Activated effector memory CD4-positive, alpha-beta T cell treated with Interleukin-2 at 50 U/mL for 16 hours (primary cell): ENCODE results near the gene HOXB7.

ENCODE experiments used
- DNase-seq: peaks from one replicate; pipeline ENCODE4 v3.0.0-alpha.2; 2020

Gene HOXB7

DNA sequence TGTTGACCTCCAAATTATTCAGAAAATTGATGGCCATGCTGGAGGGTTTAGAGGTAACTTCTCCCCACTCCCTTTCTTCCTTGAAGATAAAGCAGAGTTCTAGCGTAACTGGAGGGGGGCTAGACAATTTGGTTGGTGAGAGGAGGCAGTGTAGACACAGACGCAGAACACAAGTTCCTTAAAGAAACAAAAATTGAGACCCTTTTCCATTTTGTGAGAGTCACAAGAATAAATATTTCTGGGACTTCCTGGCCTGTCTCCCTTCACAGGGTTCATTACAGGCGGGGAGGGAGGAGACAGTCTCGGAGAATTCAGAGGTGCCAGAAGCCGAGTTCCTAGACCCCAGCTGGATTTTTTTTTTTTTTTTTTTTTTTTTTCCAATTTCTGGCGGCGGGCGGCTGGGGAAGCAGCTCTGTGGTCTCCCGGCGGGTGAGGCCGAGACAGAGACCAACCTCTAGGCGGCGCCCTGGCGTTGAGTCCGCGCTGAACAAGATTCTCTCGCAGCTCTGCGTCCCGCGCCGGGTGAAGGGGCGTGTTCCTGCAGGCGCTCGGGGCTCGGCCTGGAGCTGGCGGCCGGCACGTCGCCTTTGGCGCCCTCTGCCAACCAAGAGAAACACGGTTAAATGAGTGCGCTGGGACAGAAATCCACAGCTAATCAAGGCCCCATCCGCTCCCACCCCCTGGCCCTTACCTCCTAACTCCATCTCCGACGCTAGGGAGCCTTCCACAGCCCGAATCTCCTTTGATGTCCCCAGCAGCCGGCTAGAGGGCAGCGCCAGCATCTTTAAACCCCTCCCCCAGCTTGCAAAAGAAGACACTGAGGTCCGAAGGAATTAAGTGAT lies 25.6 kb upstream of the HOXB7 start:
- DNase-seq = peak; percentile 40

DNA sequence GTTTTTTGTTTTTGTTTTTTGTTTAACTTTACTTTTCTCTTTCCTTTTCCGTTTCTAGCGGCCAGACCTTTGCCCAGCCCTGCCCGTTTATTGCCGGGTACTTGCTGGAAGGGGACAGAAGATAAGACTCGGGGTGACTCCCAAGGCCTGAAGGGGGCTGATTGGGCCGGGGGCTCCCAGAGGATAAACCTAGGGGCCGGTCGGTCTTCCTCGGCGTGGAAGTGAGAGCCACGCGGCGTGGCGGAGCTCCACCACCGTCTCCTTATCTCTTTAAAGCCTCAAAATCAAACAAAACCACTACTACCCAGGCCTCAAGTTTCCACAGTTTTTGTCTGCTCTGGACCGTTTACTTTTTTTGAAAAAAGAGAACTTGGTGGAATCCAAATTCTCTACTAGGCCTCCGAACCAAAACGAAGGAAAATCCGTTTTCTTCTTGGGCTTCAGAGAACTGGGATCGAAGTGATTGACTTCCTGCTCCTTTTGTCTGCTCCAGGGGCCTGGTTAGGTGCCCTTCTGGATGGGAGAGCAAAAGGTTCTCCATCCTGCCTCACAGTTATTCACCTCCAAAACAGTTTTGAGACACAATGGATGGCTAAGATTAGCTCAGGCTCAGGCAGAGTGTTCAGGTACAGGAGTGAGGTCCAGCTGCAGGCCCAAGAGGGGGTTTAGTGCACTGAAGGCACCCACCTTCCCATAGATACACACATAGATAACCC lies 23.8 kb upstream of the HOXB7 start:
- DNase-seq = no peak

DNA sequence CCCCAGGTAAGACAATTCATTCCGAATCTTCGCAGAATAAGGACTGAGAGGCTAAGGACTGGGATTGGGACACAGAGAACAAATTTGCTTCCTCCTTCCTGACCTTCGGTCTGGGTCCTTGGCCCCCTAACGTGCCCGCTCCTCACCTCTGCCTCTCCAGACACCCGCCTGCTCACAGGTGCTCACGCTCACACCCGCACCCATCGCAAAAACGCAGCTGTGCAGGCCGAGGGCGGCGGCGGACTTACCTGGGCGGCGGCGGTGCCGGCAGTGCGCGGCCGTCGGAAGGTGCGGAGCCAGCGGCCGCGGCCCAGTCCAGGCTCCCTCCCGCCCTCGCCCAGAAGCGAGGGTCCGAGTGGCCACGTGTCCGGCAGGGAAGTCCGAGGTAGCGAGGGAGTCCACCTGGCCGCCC lies 22.5 kb upstream of the HOXB7 start:
- no peak for DNase-seq

DNA sequence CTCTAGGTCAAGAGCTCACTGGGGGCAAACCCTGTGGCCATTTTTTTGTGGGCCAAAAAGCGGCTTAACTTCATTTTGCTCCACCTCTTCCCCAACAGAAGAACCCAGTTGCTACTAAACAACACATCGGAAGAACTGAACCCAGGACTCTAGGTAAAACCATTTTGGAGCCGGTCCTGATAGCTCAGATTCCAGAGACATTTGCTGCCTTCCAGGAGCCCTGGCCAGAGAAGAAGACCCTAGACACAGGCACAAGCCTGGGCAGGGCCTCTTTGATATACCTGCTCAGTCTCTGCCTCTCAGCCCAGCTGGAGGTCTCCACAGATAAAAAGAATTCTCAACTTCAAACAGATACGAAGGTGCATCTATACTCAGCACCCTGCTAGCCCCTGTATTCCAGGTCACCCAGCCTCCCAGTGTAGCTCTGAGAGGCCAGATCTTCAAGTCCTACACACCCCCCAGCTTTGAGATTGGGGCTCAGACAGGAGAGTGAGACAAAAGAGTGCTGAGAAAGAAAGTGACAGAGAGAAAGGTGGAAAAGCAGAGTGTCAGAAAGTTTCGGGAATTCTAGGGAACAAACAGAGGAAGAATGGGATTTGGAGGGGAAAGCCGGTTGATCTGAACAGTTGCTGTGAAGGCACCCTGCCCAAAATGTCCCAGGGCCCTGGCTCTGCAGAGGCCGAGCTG lies 21.9 kb upstream of the HOXB7 start:
- DNase-seq = no peak

DNA sequence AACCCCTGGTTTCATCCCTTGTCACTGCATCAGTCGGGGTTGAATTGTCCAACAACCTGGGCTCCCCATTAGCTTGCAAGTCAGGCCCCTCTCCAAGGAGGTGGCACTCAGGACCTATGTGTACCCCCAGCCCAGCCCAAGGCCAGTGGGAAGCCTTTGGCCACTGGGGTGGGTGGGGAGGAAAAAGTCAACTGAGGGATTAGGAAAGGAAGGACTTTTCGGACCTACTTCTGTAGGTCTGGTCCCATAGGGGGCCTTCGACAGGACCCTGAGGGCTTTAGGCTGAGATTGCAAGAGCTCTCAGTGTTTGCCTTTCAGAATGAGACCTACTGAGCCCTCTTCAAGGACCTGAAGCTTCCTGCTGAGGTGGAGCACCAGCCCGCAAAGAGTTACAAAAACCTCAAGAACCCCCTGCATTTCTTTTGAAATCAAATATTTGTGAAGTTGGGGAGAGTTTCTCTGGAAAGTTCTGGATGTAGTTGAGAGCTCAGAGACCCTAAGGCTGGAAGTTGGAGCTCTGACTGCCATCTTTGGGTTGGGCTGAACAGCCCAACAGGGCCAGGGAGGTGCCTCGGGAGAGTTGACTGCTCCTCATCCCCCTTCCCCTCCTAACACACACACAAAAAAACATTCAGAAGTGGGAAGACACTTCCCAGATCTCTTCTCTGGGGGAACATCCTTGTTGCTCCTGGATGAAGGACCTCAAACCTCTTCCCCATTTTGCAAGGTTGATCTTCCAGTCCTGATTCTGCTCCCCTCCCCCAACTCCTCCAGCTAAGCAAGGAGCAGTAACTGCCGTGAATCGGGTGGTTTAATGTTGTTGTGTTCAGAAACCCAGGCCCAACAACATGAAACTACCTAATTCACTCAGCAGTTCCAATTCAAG lies 21.1 kb upstream of the HOXB7 start:
- no peak for DNase-seq

DNA sequence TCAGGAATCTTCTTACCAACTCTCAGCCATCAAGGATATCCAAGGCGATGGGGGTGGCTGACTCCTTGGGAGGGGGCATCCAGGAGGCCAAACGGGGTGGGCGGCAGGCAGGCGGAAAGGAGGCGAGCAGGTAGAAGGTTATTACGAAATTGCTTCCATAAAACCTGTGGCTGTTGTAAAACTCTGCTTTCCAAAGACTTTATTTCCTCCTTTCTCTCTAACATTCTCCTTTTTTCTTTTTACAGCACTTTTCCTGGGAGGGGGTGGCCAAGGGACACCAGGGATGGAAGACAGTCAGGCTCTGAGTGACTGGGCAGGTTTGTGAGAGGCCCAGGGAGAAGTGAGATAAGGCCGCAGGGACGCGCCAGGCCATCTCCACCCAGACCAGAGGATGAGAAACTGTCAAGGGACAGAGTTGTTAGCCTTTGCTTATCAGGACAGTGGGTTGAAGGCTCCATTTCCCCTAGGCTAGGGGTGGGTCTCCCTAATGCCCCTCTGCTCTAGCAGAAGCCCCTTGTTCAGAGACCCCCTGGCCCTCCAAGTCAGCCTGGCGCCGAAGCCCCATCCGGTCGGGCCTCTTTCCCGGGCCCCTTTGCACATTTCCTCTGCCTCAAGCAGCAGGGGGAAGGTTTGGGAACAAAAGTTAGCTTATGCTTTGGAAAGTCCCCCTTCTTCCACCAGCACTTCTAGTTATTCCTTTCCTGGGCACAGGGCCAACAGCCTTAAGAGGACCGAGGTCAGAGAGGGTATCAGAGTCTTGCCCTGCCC lies 20.3 kb upstream of the HOXB7 start:
- no peak for DNase-seq

DNA sequence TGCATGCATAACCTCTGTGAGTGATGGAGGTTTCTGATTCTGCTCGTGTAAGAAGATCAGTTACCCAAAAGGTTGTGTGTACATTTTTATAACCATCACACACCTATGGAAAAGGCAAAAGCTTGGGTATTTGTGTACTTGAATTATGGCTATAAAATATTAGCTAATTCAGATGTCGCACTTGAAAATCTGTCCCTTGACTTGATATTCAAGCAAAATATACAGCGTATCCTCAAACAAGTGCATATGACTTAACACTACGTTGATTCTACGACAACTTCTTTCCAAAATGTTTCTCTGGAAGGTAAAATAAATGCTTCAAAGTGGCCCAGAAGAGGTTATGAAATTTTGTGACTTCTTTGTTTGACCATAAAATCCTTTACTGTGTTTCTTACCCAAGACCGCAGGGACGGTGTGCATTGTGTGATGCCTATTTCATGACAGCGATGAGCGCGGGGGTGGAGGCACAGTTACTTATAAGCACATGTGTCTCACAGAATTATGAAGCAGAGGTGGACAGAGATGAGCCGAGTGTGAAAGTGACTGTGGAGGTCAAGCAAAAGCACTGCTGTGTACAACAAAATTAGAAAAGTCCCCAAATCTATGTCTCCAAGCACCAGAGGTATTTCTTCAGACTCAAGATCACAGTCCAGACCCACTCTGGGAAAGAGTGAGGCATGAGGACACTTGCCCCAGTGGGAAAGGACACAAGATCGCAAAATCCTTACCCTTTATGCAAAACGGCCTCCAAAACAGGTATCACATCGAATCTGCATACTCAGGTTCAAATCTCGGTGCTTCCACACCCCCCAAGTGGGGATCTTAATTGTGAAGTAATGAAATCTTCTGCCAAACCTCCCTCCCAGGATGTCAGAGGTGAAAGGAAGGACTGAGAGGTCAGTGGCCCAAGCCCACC lies 19.4 kb upstream of the HOXB7 start:
- no peak for DNase-seq

DNA sequence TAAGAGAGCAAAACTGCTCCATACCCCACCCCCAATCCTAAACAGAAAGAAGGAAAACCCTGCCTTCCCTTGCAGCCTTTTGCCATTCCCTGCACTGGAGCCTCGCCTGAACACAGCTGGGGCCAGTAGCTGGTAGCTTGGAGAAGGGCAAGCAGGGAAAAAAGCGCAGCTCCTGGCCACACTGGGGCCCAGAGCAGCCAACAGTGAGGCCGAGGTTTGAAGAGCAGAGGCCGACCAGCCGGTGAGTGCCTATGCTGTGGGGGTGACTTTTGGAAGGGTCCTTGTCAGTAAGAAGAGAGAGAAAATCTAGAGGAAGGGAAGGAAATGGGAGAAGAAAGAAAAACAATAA lies 18.6 kb upstream of the HOXB7 start:
- no peak for DNase-seq

DNA sequence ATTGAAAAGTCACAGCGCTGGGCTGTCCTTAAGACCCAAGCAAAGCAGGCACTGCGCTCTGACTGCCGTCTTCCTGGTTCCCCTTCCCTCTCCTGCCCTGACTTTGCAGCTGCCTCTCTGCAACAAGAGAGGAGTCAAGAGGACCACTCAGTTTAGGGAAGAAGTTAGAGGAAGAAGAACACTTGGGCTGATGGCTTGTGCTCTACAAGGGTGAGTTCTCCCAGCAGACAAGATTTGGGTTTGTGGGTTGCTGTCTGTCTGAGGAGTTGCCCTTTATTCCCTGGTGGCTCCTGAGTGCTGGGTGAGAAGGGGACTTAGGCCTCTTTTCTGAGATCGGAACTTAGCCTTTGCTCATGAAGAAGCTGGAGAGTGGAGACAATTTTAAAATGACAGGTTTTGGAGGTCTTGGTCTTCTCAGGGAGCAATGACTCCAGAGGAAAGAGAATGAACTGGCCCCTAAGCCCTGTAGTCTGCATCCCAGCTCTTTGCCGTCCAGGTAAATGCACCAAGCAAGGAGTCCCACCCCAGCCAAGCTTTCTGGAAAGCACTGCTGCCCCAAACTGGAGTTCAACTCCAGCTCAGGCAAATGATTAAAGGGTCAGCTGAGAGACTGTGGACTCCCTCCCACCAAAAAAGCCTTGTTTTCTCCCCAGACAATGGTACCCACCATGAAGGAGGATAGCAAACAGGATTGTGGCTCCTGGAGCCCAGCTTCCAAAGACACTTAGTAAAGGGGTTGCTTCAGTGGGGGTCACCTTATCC lies 18.0 kb upstream of the HOXB7 start:
- DNase-seq = no peak

DNA sequence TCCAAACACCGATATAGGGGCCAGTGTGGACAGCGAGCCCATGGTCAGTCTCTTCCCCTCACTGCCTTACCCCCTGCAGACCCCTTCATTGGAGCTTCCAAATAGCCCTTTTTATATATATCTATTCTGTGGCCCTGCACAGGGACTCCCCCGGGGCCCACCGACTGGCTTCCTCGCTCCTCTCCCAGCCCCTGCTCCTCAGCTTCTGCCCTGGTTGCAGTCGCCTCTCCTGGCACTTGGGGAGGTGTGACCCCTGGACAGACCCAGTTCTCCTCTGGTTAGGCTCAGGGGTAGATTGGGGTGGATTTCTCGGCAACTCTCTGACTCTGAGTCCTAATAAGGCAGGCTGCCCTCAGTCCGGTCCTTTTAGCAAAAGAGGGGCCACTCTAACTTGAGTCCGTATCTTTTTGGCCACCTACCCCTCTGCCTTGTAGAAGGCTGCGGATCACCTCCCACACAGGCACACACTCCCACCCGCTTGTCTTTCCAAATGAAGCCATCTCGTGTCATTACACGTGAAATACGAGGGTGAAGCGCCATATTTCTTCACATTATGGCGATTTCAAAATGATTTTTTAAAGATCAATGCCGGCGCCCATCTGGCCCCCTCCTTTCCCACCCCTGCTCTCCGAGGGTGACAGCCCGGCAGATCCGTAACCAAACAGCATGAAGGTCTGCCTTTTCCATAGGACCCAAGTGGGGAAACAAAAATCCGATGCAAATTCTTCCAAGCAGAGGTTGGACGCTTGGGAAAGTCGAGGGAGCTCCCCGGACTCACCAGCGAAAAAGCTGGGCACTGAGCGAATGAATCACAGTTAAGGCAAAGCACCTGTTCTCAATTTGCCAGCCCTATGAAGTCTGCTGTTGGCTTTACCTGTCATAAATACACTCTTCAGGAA lies 17.1 kb upstream of the HOXB7 start:
- no peak for DNase-seq

DNA sequence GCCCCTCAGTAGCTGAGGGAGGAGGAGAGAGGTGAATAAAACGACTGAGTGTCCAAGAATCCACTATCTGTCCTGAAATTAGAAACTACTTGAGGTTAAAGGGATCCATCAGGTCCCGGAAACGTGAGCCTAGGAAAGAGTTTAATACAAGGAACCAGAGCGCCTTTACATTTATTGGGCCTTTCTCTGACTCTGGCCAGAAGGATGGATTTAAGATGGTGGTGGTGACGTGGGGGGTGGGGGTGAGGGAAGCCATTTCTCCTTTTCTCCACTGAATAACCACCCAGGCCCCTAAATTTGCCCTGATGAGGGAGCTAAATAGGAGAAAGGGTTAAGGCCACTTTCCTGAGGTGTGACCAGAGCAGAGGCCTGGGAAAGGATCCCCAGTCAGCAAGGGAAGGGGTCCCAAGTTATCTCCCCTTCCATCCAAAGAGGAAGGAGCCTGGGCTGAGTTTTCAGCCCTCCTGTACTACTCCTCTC lies 16.3 kb upstream of the HOXB7 start:
- DNase-seq = no peak

DNA sequence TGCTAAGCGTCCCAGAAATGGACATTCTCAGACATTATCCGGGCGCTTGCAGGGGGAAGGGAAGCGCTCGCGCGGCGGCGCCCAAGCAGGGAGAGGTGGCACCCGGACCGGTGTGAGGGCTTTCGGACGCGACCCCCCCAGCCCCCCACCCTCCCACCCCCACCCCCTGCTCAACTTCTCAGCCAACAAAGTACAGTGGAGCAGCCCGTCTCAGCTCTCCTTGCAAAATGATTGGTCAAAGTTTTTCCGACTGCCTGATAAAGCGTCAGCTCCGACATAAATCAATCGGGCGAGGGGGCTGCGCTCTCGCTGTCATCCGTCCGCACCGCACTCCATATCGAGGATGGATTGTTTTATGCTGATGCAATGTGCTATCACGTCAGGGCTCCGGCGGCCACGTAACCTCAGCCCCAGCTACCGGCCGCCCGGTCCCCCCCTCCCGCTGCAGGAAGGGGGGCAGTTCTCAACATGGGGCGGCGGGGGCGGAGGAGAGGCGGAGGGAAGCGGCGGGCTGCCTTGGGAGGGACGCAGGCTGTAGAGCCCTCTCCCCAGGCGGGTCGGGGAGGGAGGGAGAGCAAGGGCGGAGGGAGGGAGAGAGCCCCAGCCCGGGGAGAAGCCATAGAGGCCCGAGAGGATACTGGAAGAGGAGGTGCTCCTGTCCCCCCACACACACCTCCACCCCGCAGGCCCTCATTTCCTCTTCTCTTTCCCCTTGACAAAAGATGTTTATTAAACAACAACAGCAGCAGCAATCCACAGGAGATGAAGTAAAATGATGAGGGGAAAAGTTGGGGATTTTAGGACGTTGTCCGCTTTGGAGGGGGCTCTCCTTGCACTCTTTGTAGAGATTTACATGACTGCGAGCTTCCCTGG lies 15.7 kb upstream of the HOXB7 start, which contains the start of gene HOXB9:
TSS of gene HOXB9 (minus strand) at position 114 of the 873 bp plus-strand sequence. CDS start at position 25, 89 bp downstream.
- DNase-seq = no peak

DNA sequence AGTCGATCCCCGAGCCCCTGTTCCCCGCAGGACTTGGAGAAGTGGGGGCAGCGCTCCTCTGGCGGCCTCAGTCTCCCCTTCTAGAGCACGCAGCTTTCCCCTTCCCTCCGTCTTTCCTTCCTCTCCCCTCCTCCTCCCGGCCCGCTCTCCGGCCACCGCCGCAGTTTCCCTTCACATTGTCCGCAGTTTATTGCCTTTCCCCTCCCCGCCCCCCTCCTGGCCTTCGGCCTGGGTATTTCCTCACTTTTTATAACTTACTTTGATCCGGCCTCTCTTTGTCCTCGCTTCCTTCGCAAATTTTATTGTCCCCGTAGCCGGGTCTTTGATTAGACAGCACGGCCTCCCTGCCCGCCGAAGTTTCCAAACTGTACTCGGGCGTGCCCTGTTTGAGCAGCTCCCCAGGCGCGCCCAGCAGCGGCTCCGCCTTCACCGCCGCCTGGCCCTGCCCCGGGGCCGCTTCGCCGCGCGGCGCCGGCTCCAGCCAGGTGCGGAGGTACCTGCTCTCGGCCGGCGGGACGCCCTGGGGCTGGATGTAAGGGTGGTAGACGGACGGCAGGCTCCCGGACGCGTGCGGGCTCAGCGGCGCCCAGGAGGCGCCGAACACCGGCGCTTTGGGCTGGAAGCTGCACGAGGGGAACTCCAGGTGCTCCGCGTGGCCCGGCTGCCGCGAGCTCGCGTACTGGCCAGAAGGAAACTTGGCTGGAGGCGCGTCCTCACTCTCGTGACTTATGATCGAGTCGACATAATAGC lies 14.9 kb upstream of the HOXB7 start:
- DNase-seq = no peak

DNA sequence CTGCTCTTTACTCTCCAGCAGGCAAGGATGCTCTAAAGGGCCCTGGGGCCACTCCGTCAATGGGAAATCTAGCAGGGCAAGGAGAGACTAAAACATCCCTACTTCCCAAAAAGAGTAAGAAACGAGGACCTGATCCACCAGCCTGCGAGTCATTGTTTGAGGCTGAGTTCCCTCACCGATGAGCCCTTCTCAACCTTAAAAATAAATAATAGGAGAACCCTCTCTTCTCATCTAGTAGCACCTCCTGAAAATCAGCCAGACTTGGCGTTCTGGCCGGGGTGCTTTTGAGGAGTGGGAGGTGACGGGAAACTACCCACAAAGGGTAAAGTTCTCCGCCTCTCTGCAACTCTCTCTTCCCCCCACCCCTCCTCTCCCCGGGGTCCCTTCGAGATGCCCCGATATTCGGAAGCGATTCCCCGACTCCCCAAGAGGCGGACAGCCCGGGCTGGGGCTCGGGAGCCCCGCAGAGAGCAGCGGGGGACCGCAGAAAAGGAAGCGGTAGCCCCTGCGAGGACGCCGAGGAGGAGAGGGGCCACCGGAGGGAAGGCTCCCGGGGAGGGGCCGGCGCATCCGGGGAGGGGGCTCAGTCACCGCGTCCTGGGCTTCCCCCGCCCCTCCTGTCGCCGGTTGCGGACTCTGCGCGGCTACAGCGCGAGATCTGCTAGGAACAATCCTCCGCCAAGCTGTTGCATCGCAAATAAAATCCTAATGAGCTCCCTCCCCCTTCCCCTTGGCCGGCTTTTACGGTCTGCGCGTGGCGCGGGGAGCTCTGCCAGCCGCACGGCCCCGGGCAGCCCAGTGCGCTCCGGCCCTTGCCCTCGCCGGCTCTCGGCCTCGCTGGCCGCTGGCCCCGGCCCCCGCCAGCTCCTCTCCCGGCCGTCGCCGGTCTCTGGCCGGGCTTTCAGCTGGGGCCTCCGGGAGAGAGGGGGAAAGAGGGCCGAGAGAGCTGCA lies 14.0 kb upstream of the HOXB7 start:
- no peak for DNase-seq

DNA sequence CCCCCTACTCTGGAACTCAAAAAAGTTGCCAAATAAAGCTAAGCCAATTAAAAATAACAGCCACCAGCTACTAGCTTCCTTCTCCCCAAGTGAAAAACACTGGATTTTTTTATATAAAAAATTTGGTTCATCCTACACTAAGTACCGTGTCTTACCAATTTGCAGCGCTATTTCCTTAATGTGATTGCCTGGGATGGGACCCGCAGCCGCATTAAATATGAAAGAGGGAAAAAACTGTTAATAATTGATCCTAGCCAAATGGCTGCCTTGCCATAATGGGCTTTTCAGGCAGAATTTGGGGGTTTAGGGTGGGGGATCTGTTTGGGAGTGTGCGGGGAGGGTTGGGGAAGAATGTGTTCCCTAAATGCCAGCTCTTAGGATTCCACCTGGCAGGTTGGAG lies 13.3 kb upstream of the HOXB7 start:
- DNase-seq = no peak

DNA sequence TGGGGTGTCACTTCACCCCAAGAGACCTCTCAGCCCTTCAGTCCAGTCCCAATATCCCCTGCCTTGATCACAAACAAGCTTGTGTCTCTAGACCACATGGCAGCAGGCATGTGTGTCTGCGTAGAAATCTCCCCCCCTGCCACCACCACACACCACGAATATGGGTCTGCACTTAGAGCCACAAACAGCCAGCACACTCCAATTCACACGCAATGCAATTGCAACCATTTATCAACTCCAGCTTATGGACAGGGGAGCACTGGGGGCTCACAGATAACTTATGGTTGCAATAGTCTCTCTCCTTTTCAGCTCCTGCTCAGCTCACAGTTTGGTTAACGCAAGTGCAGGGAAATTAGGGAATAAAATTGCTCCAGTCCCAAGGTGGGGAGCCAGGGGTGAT lies 12.8 kb upstream of the HOXB7 start:
- no peak for DNase-seq
